ENCODE measurements around the gene ASTE1. TPM values are rescaled to one million over a fixed set of nuclear protein-coding genes. Genes with fewer than 3 reads are reported as not detected.

Gene ASTE1
- total and polyA plus RNA-seq, 7 donors, result 1.7 to 3.2 (median 2.4) TPM

- intact Hi-C loops (cut with DNase I), result loop anchor here (10.0 kb wide), 3 partner anchors 353 to 1003 kb away; partner anchors contain the start of genes CPNE4 (in 1 of the 2) and NUDT16 (in 1 of the 2)
- Histone ChIP-seq H3K27ac (no peak overlapping the region), H3K27me3 (ENCODE audit: insufficient read depth in 3 of 3, low read length in 2 of 3) (no peaks in the 10 kb centered on the region), H3K4me1 (no peaks in the 10 kb centered on the region), H3K9me3 (no peaks in the 10 kb centered on the region), H3K4me3 (no peak overlapping the region), H3K36me3 (ENCODE audit: insufficient read depth in 1 of 2, low read depth in 1 of 2) (peaks cover 0 to 21% of the 10 kb centered on the region in 2 donors)
- no peak for ATAC-seq
- DNase-seq, result no peak
- WGBS, 3 donors, result 60 to 95% (median 88%) methylated on average over 2 to 3 of the region's 3 CpGs
- TF ChIP-seq CTCF (IDR thresholded peaks at IDR 0.05), result no peak
Observed at GRCh38 chr3:131031660-131032059, 5.0 kb upstream of the ASTE1 start.

GRCh38 chr3:131028844-131029243, 2.2 kb upstream of the ASTE1 start:
- WGBS, 3 donors, result 80 to 90% (median 86%) methylated on average over 3 of the region's 3 CpGs

GRCh38 chr3:131025539-131025938, 1.1 kb downstream of the ASTE1 start:
- ATAC-seq, result no peak
- H3K4me3 ChIP-seq, result peak overlapping the region; percentile 77
- peaks cover 12% of the 10 kb centered on the region for H3K4me1 ChIP-seq
- H3K27me3 ChIP-seq (ENCODE audit: insufficient read depth in 3 of 3, low read length in 2 of 3), result no peaks in the 10 kb centered on the region
- WGBS, 3 donors, result 86 to 96% (median 94%) methylated on average over 1 of the region's 1 CpG
- H3K36me3 ChIP-seq (ENCODE audit: insufficient read depth in 1 of 2, low read depth in 1 of 2), result peaks cover 0 to 30% of the 10 kb centered on the region in 2 donors
- intact Hi-C loops (cut with DNase I), result loop anchor here in 1 of 2 donors (5.0 kb wide), 1 partner anchor 477 kb away; the partner anchor contains the start of gene MRPL3
- H3K27ac ChIP-seq, result no peak overlapping the region
- DNase-seq, result no peak
- TF ChIP-seq CTCF (IDR thresholded peaks at IDR 0.05), result no peak
- H3K9me3 ChIP-seq, result no peaks in the 10 kb centered on the region

More at GRCh38 chr3:131028844-131029243, 2.2 kb upstream of the ASTE1 start:
- no peak for TF ChIP-seq CTCF (IDR thresholded peaks at IDR 0.05)
- ATAC-seq, result no peak
- Histone ChIP-seq H3K36me3 (ENCODE audit: insufficient read depth in 1 of 2, low read depth in 1 of 2) (peaks cover 0 to 28% of the 10 kb centered on the region in 2 donors), H3K27ac (no peak overlapping the region), H3K9me3 (no peaks in the 10 kb centered on the region), H3K4me1 (peaks cover 8% of the 10 kb centered on the region), H3K4me3 (no peak overlapping the region), H3K27me3 (ENCODE audit: insufficient read depth in 3 of 3, low read length in 2 of 3) (no peaks in the 10 kb centered on the region)
- intact Hi-C loops (cut with DNase I), result loop anchor here in 1 of 2 donors (5.0 kb wide), 1 partner anchor 473 kb away; the partner anchor contains the start of gene MRPL3
- DNase-seq, result no peak

GRCh38 chr3:131020122-131020693, 6.4 kb downstream of the ASTE1 start:
- Histone ChIP-seq H3K9me3 (no peaks in the 10 kb centered on the region), H3K27me3 (ENCODE audit: insufficient read depth in 3 of 3, low read length in 2 of 3) (no peaks in the 10 kb centered on the region), H3K36me3 (ENCODE audit: insufficient read depth in 1 of 2, low read depth in 1 of 2) (peaks cover 3 to 66% of the 10 kb centered on the region in 2 donors), H3K4me3 (no peak overlapping the region), H3K27ac (no peak overlapping the region), H3K4me1 (peaks cover 10% of the 10 kb centered on the region)
- WGBS, 3 donors, result 70 to 79% (median 74%) methylated on average over 5 of the region's 5 CpGs
- intact Hi-C loops (cut with DNase I), result no loop called here
- ATAC-seq (no peak), DNase-seq (no peak)
- TF ChIP-seq CTCF (IDR thresholded peaks at IDR 0.05), result no peak

Measured in psoas muscle (tissue), 8 donors.